ENCODE results near the gene LAMP2.

GRCh38 chrX:120477453-120477852 lies 8.4 kb upstream of the LAMP2 start:
- TF ChIP-seq HNRNPUL1 (IDR thresholded peaks at IDR 0.05; ENCODE audit: low read length) (no peak), EHMT2 (IDR thresholded peaks at IDR 0.05) (no peak)
- TF ChIP-seq, protein P1, sequence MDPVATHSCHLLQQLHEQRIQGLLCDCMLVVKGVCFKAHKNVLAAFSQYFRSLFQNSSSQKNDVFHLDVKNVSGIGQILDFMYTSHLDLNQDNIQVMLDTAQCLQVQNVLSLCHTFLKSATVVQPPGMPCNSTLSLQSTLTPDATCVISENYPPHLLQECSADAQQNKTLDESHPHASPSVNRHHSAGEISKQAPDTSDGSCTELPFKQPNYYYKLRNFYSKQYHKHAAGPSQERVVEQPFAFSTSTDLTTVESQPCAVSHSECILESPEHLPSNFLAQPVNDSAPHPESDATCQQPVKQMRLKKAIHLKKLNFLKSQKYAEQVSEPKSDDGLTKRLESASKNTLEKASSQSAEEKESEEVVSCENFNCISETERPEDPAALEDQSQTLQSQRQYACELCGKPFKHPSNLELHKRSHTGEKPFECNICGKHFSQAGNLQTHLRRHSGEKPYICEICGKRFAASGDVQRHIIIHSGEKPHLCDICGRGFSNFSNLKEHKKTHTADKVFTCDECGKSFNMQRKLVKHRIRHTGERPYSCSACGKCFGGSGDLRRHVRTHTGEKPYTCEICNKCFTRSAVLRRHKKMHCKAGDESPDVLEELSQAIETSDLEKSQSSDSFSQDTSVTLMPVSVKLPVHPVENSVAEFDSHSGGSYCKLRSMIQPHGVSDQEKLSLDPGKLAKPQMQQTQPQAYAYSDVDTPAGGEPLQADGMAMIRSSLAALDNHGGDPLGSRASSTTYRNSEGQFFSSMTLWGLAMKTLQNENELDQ (CRISPR knock-in tag; IDR thresholded peaks at IDR 0.05; ENCODE audit: borderline replicate concordance), result no peak

Measured in K562 (cell line).